GM12891 (cell line): ENCODE measurements around the gene RBM45.
"Not testable (repeated sequence)": the region's sequence is repeated elsewhere in the genome, so short reads cannot be mapped to it uniquely, and the experiment has no call there.

Source experiments
- DNase-seq: peaks from one replicate; pipeline ENCODE4 v3.0.0; 2011; ENCODE audit warnings: low spot score; ENCODE audit not compliant: insufficient read length
- FAIRE-seq: peaks from 2 replicates; lab custom pipeline; 2011; peaks lifted over from hg19 to GRCh38; lab: Jason Lieb, UNC
- PAX5 ChIP-seq: IDR thresholded peaks from 2 replicates; pipeline ENCODE4 v1.6.1; 2011; ENCODE audit warnings: low read length, moderate library complexity, mild to moderate bottlenecking; ENCODE audit not compliant: insufficient read depth, severe bottlenecking
- POLR2A ChIP-seq: IDR thresholded peaks from 2 replicates; pipeline ENCODE4 v1.6.1; 2011; ENCODE audit warnings: low read depth, low read length, control low read depth
- POLR2AphosphoS5 ChIP-seq: IDR thresholded peaks from 2 replicates; pipeline ENCODE4 v1.6.1; 2011; ENCODE audit warnings: low read depth, low read length, control low read depth
- POU2F2 ChIP-seq: IDR thresholded peaks from 2 replicates; pipeline ENCODE4 v1.6.1; 2011; ENCODE audit warnings: low read depth, mild to moderate bottlenecking, control low read depth, low read length, moderate library complexity
- SPI1 ChIP-seq: IDR thresholded peaks from 2 replicates; pipeline ENCODE4 v1.6.1; 2011; ENCODE audit warnings: low read depth, low read length, control low read depth
- TAF1 ChIP-seq: IDR thresholded peaks from 2 replicates; pipeline ENCODE4 v1.6.1; 2011; ENCODE audit warnings: low read depth, low read length, control low read depth

RBM45 gene

GRCh38 chr2:178074123-178075005, 37.9 kb upstream of the RBM45 start:
- DNase-seq (no peak), FAIRE-seq (no peak)
- no peak for TF ChIP-seq SPI1
- no peak for TF ChIP-seq POLR2AphosphoS5
- no peak for TF ChIP-seq POLR2A
- TF ChIP-seq POU2F2: no peak
- no peak for TF ChIP-seq PAX5
- TF ChIP-seq TAF1: no peak

DNA sequence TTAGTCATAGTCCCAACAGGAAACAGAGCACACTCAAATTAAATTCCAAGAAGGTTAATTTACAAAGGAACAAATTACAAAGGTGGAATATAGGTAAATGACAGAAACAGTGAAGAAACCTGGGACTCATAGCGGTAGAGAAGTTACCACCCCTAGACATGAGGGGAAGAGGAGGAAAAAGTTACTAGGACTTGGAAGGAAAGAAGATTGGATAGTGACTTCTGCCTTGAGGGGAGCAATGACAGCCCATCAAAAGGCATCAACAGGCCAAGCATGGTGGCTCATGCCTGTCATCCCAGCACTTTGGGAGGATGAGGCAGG, 37.3 kb upstream of the RBM45 start:
- FAIRE-seq (no peak), DNase-seq (no peak)
- no peak for TF ChIP-seq SPI1
- no peak for TF ChIP-seq TAF1
- TF ChIP-seq POLR2A: no peak
- no peak for TF ChIP-seq POLR2AphosphoS5
- no peak for TF ChIP-seq POU2F2
- TF ChIP-seq PAX5: no peak

GRCh38 chr2:178076130-178076529, 36.1 kb upstream of the RBM45 start:
- TF ChIP-seq TAF1 (no peak), POLR2AphosphoS5 (no peak), POLR2A (no peak), POU2F2 (no peak), PAX5 (no peak), SPI1 (no peak)
- DNase-seq (no peak), FAIRE-seq (no peak)

DNA sequence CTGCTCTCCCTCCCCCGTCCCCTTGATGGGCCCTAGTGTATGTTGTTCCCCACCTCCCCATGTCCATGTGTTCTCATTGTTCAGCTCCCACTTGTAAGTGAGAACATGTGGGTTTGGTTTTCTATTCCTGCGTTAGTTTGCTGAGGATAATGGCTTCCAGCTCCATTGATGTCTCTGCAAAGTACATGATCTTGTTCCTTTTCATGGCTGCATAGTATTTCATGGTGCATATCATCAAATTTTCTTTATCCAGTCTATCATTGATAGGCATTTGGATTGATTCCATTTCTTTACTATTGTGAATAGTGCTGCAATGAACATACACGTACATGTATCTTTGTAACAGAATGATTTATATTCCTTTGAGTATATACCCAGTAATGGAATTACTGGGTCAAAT, 33.0 kb upstream of the RBM45 start:
- not testable (repeated sequence) for FAIRE-seq, DNase-seq

DNA sequence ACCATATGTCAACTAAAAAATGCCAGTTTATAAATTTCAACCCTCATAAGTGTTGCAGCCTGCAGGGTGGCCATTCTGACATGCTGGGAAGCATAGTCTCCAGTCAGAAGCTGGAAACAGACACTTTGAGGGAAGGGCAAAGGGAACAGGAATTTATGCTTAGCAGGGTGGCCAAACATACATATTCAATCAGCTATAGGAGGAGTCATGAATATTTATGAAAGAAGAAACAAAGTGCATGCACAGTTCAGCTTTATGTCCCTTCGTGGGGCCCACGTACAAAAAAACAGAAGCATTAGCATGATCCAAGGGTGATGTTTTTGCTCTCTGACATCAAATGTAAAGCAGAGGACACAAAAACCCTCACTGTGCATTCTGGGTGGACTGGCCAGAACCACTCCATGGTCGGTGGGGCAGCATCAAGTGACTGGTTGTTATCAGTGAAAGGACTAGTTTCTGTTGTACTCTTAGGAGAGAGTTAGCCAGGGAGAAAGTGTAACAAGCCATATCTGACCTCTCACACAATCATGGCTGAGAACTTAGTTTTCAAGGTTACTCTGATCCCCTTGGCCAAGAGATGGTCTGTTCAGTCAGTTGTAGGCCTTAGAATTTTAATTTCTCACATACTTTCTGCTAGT, 29.7 kb upstream of the RBM45 start:
- DNase-seq: no peak
- TF ChIP-seq SPI1 (no peak), POLR2AphosphoS5 (no peak), POLR2A (no peak), POU2F2 (no peak), TAF1 (no peak), PAX5 (no peak)
- no peak for FAIRE-seq

DNA sequence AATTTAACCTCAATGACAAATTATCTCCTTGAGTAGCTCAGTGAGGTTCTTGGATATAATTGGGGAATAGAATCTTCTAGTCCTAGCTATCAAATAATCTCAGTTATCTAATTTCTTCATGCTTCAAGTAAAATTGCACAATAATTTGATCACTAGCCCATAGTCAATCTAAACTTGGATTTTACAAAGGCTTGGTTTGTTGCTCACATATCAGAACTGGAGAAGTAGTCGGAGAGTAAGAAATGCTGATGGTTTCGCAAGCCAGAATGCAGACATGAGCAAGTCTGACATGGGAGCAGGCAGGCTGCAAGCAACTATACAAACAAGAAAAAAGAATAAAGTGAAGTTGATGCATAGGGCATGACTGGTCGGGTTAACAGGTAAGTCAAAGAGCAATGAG, 28.0 kb upstream of the RBM45 start:
- DNase-seq (no peak), FAIRE-seq (no peak)
- TF ChIP-seq POLR2A: no peak
- TF ChIP-seq TAF1: no peak
- TF ChIP-seq SPI1: no peak
- TF ChIP-seq POLR2AphosphoS5: no peak
- no peak for TF ChIP-seq PAX5
- TF ChIP-seq POU2F2: no peak

GRCh38 chr2:178088774-178089270, 23.4 kb upstream of the RBM45 start:
- TF ChIP-seq PAX5: no peak
- no peak for TF ChIP-seq POLR2AphosphoS5
- no peak for TF ChIP-seq TAF1
- no peak for TF ChIP-seq SPI1
- TF ChIP-seq POU2F2: no peak
- DNase-seq (no peak), FAIRE-seq (no peak)

DNA sequence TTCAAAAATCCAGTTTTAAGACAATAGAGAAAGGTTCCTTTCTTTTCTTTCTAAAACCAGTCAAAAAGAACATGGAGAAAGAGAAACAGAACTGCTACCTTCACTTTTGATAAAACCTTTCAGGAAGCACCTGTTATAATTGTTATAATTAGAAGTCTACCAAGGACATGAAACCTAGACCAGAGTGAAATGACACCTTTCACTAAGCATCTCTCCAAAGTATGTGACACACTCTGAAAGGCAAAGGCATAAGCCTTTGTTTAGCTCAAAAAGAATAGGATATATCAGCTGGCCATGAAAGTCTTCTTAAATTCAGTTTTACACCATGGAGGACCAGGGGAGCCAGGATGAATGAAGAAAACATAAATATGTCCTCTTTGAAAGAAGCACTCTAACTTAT, 18.8 kb upstream of the RBM45 start:
- TF ChIP-seq POLR2A (no peak), TAF1 (no peak), POU2F2 (no peak), PAX5 (no peak), POLR2AphosphoS5 (no peak), SPI1 (no peak)
- DNase-seq (no peak), FAIRE-seq (no peak)

DNA sequence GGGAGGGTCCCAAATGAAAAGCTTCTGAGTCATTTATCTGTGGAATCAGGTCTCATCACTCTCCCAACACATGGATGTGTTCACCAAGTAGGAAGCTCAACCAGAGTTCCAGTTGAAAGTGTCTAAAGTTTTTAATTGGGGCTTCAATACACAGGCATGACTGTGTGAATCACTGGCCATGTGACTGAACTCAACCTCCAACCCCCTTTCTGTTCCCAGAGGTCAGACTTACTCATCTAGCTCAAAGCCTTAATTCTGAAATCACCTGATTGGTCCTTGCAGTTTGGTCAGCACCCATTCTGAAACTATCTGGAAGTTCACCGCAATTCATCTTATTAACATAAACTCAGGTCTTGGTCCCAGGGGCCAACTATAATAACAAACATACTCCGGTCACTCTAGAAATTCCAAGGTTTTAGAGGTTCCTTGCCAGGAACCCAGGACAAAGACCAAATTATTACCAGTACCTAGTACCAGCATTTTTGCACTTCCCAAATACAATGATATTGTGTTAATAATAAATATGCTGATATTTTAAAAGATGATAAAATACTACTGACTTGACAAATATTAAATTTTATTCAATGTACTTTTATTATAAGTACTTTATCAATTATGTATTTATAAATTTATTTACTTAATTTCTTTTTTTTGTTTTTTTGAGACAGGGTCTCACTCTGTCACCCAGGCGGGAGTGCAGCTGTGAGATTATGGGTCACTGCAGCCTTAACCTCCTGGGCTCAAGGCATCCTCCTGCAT, 10.7 kb upstream of the RBM45 start:
- TF ChIP-seq PAX5 (no peak), POU2F2 (no peak), SPI1 (no peak), POLR2A (no peak), TAF1 (no peak), POLR2AphosphoS5 (no peak)
- no peak for DNase-seq
- no peak for FAIRE-seq
